ENCODE results near the gene PDGFD.

Gene PDGFD

DNA sequence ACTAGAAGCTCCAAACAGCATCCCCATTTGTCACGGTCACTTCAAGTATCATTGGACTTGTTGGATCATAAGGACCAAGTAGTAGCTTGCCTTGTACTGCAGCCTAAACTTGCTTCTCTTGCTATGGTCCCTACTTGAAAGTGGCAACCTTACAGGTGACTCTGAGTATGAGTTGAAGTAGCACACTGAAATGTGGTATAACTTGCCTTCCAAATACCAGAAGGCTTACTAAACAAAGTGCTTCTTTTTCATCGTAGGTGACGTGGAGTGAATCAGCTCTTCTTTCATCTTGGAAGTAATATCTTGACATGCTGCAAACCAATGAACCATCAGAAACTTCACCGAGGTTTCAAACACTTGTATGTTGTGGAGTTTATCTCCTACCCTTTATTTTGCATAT is 296.5 kb downstream of the PDGFD start:
- H3K9me3 Mint-ChIP-seq: no peaks in the 10 kb centered on the region
- H3K27me3 Mint-ChIP-seq (ENCODE audit: low read depth): no peaks in the 10 kb centered on the region
- no peaks in the 10 kb centered on the region for H3K36me3 Mint-ChIP-seq (ENCODE audit: low read depth)
- no peak overlapping the region for H3K27ac Mint-ChIP-seq
- H3K4me3 Mint-ChIP-seq: no peak overlapping the region
- H3K4me1 Mint-ChIP-seq (ENCODE audit: low read depth): no peaks in the 10 kb centered on the region

DNA sequence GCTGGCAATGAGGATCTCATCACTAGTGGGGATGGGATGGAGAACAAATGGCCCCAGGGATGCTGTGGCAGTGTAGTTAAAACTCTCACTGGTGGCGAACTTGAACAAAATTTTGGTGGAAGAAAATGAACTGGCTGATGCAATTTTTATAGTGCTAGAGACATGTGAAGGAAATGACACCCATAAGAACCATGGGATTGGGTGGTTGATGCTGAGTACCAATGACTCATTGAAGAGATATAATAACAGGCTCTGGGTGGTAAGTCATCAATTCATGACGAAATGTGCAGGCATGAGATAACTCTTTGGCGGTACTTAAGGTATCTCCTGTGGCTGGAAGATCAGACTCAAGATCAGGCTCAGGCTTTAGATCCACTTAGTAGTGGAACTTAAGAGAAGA is 300.4 kb downstream of the PDGFD start:
- Mint-ChIP-seq H3K9me3 (no peaks in the 10 kb centered on the region), H3K4me1 (ENCODE audit: low read depth) (no peaks in the 10 kb centered on the region), H3K36me3 (ENCODE audit: low read depth) (no peaks in the 10 kb centered on the region), H3K27me3 (ENCODE audit: low read depth) (no peaks in the 10 kb centered on the region), H3K4me3 (no peak overlapping the region), H3K27ac (no peak overlapping the region)

DNA sequence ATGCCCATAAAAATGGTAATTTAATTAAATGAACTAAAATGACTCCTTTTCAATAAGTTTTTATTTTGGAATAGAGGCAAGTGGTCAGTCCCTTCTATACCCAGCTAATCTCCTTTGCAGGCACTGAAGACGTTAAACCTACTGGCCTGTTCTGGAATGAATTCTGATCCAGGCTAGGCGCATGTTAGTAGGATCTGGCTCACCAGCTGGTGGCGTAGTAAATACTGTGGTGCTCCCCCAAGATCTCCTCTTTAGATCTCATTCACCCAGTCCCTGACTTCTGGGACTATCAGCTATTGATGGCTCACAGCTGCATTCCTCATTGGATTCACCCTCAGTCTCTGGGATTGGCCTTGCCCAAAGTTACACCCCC is 301.2 kb downstream of the PDGFD start:
- Mint-ChIP-seq H3K27ac (no peak overlapping the region), H3K36me3 (ENCODE audit: low read depth) (no peaks in the 10 kb centered on the region), H3K27me3 (ENCODE audit: low read depth) (no peaks in the 10 kb centered on the region), H3K9me3 (no peaks in the 10 kb centered on the region), H3K4me3 (no peak overlapping the region), H3K4me1 (ENCODE audit: low read depth) (no peaks in the 10 kb centered on the region)

DNA sequence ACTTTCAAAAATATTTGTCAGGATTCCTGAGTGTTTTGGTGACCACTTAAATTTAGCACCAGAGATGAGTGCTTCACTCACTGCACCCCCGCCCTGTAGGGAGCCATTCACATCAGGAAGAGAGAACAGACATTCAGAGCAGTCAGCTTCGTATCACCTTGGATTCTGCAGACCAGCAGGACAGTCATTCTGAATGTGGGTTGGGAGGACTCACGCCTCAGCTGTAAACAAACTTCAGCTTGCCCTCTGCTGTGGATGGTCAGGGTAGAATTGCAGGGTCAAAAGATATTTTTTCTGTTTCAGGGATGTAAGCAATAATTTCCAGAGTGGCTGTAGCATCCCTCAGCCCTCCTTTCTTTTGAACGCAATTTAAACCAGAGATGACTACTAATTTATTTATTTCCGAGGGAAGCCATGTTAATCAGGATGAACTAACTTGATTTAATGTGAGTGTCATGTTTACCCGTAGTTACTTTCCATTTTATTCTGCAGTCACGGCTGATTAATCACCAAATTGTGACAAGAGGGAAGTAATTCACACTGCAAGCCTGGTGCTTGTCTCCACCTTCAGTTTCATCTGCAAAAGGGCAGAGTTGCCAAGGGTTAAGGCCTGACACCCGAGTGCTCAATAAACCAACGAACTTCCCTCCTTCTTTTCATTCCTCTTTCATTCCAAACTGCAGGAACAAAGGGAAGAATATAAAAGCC is 301.7 kb downstream of the PDGFD start:
- no peaks in the 10 kb centered on the region for H3K9me3 Mint-ChIP-seq
- H3K36me3 Mint-ChIP-seq (ENCODE audit: low read depth): no peaks in the 10 kb centered on the region
- H3K27ac Mint-ChIP-seq: no peak overlapping the region
- H3K4me3 Mint-ChIP-seq: no peak overlapping the region
- H3K4me1 Mint-ChIP-seq (ENCODE audit: low read depth): no peaks in the 10 kb centered on the region
- no peaks in the 10 kb centered on the region for H3K27me3 Mint-ChIP-seq (ENCODE audit: low read depth)
